Fibroblast of lung (primary cell): Measurements from ENCODE around the gene CBX8. TPM values are rescaled to one million over a fixed set of nuclear protein-coding genes. Genes with fewer than 3 reads are reported as not detected.

Experiments
- DNase-seq, 2 donors: peaks; one replicate each; pipeline versions ENCODE4 v3.0.0 to v3.0.0-alpha.2; 2010; ENCODE audit warnings: low read depth in 2 of 2
- H2AFZ ChIP-seq: 2 replicates; pipeline ENCODE4 v1.5.1; 2012; ENCODE audit warnings: low read length, control low read depth, inconsistent platforms
- H3K27ac ChIP-seq: 2 replicates; pipeline ENCODE4 v1.5.1; 2011; ENCODE audit warnings: low read length, control low read depth; ENCODE audit not compliant: insufficient read depth
- H3K27me3 ChIP-seq: 2 replicates; pipeline ENCODE4 v1.5.1; 2011; ENCODE audit warnings: mild to moderate bottlenecking, low read length; ENCODE audit not compliant: control insufficient read depth, insufficient read depth
- H3K36me3 ChIP-seq: 2 replicates; pipeline ENCODE4 v1.5.1; 2011; ENCODE audit warnings: low read length; ENCODE audit not compliant: control insufficient read depth, insufficient read depth
- H3K4me1 ChIP-seq: 2 replicates; pipeline ENCODE4 v1.5.1; 2011; ENCODE audit warnings: low read length; ENCODE audit not compliant: control insufficient read depth, insufficient read depth; ENCODE audit errors: extremely low read depth
- H3K4me2 ChIP-seq: 2 replicates; pipeline ENCODE4 v1.5.1; 2011; ENCODE audit warnings: low read length, control low read depth; ENCODE audit not compliant: insufficient read depth; ENCODE audit errors: extremely low read depth
- H3K4me3 ChIP-seq, 4 experiments: fragments of 200-600 bp in 1 of 4; sonication (generic) in 1 of 4; replicated peaks in 1 of 4; 2 replicates each; pipeline ENCODE4 v1.5.1; 2011 to 2016; ENCODE audit warnings: low read length in 4 of 4, low read depth in 3 of 4, mild to moderate bottlenecking in 3 of 4, control low read depth in 2 of 4, inconsistent platforms in 1 of 4, mixed read lengths in 1 of 4; ENCODE audit not compliant: insufficient read depth in 1 of 4; ENCODE audit errors: control extremely low read depth in 1 of 4
- H3K79me2 ChIP-seq: 2 replicates; pipeline ENCODE4 v1.5.1; 2012; ENCODE audit warnings: mild to moderate bottlenecking, low read length, inconsistent platforms; ENCODE audit not compliant: control insufficient read depth, insufficient read depth
- H3K9ac ChIP-seq: 2 replicates; pipeline ENCODE4 v1.5.1; 2011; ENCODE audit warnings: mild to moderate bottlenecking, low read length, control low read depth; ENCODE audit not compliant: insufficient read depth
- H3K9me3 ChIP-seq: 2 replicates; pipeline ENCODE4 v1.5.1; 2012; ENCODE audit warnings: low read depth, low read length; ENCODE audit not compliant: control insufficient read depth, insufficient read depth
- H4K20me1 ChIP-seq: 2 replicates; pipeline ENCODE4 v1.5.1; 2011; ENCODE audit warnings: low read length; ENCODE audit not compliant: control insufficient read depth, insufficient read depth; ENCODE audit errors: extremely low read depth
- EZH2 ChIP-seq: IDR thresholded peaks from 2 replicates; pipeline ENCODE4 v1.5.1; 2012; ENCODE audit warnings: low read length, control low read depth, mild to moderate bottlenecking; ENCODE audit errors: missing control alignments
- polyA plus RNA-seq, 2 donors: library from polyadenylated mRNA; depleted of rRNA in 1 of 2; stranded (reverse) in 1 of 2; unstranded in 1 of 2; fragments of >200 nt; gene quantifications; 2 replicates each; pipeline ENCODE4 v1.2.1, GENCODE V29; 2011 to 2012; ENCODE audit warnings: missing spikeins in 1 of 2
- total RNA-seq: library from RNA; depleted of rRNA; stranded (reverse); fragments of >200 nt; gene quantifications from 2 replicates; pipeline ENCODE4 v1.2.1, GENCODE V29; 2014
- TF ChIP-seq, protein P1 (sequence below), 2 donors: IDR thresholded peaks in 1 of 2; conservative IDR thresholded peaks in 1 of 2; 1 replicate in 1 of 2; 2 replicates in 1 of 2; pipeline ENCODE4 v1.5.1; 2011 to 2012; ENCODE audit warnings: low read length in 2 of 2, control low read depth in 1 of 2, inconsistent platforms in 1 of 2, low read depth in 1 of 2, mild to moderate bottlenecking in 1 of 2

Gene CBX8
- total and polyA plus RNA-seq, 2 donors (not counting 1 experiment from before 2014, with no cell fraction given): 0.19 to 4.0 TPM

DNA sequence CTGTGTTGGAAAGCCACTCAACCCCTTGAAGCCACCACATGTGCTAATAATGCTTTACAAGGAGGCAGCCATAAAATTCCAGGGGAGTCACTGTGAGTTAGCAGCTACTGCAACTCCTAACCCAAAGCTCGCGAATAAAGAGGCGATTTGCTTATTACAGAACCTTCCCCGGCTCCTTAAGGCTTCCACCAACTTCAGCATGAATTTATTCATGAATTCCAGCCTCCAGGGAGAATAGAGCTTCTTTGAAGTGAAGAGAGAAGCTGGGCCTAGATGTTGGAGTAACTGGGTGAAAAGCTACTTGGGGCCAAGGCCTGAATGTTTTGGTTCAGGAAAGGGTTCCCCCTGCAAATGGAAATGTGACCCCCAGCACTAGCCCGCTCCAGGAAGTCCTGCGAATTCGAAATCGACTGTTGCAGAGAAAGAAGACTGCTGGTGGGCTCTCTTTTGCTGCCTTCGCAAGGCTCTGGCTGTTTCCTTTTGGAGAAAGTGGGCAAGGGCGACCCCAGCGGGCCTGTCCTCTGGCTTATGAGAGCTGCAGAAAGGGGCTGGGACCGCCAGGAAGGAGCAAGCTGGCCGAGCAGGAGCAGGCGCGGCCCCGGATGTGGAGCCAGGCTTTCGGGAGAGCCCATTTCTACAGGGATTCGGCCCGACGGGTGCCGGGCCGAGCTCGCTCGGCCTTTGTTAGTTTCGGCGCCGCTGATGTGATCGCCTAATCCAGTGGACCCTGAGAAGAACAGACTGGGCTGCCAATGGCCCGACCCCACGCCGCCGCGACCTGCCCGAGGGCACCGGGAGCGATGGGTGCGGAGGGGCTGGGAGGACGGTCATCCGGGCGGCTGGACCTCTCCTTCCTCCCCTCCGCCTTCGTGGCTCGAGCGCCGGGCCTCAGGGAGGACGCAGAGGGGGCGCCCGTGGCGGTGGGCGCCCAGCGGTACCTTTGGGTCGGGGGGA lies 7.6 kb downstream of the CBX8 start:
- Histone ChIP-seq H3K27me3 (peaks cover 38% of the 10 kb centered on the region), H3K27ac (no peak overlapping the region), H3K79me2 (no peaks in the 10 kb centered on the region), H3K9me3 (no peaks in the 10 kb centered on the region), H4K20me1 (no peaks in the 10 kb centered on the region), H2AFZ (no peak overlapping the region), H3K4me2 (peak overlapping the region; percentile 19), H3K4me1 (peaks cover 4% of the 10 kb centered on the region), H3K9ac (no peak overlapping the region), H3K36me3 (no peaks in the 10 kb centered on the region), H3K4me3 (no peak overlapping the region)
- peak; percentile 58 for TF ChIP-seq EZH2
- TF ChIP-seq, protein P1, sequence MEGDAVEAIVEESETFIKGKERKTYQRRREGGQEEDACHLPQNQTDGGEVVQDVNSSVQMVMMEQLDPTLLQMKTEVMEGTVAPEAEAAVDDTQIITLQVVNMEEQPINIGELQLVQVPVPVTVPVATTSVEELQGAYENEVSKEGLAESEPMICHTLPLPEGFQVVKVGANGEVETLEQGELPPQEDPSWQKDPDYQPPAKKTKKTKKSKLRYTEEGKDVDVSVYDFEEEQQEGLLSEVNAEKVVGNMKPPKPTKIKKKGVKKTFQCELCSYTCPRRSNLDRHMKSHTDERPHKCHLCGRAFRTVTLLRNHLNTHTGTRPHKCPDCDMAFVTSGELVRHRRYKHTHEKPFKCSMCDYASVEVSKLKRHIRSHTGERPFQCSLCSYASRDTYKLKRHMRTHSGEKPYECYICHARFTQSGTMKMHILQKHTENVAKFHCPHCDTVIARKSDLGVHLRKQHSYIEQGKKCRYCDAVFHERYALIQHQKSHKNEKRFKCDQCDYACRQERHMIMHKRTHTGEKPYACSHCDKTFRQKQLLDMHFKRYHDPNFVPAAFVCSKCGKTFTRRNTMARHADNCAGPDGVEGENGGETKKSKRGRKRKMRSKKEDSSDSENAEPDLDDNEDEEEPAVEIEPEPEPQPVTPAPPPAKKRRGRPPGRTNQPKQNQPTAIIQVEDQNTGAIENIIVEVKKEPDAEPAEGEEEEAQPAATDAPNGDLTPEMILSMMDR (conservative IDR thresholded peaks at IDR 0.05 in 1 of 2, IDR thresholded peaks at IDR 0.05 in 1 of 2; ENCODE audit: low read depth in 1 of 2, low read length in 2 of 2): no peak
- DNase-seq: no peak

- no peak for TF ChIP-seq EZH2
- TF ChIP-seq, protein P1 (conservative IDR thresholded peaks at IDR 0.05 in 1 of 2, IDR thresholded peaks at IDR 0.05 in 1 of 2; ENCODE audit: low read depth in 1 of 2, low read length in 2 of 2): no peak
- H3K36me3 ChIP-seq: no peaks in the 10 kb centered on the region
- H4K20me1 ChIP-seq: no peaks in the 10 kb centered on the region
- no peak overlapping the region for H3K4me2 ChIP-seq
- H3K27ac ChIP-seq: no peak overlapping the region
- no peak overlapping the region for H3K9ac ChIP-seq
- H3K27me3 ChIP-seq: peaks cover 38% of the 10 kb centered on the region
- no peak overlapping the region for H2AFZ ChIP-seq
- no peaks in the 10 kb centered on the region for H3K79me2 ChIP-seq
- H3K4me1 ChIP-seq: peaks cover 4% of the 10 kb centered on the region
- no peak for DNase-seq
- no peaks in the 10 kb centered on the region for H3K9me3 ChIP-seq
- no peak overlapping the region for H3K4me3 ChIP-seq
Measured at GRCh38 chr17:79788455-79788854, 8.4 kb downstream of the CBX8 start.

- Histone ChIP-seq H3K9ac (no peak overlapping the region), H2AFZ (no peak overlapping the region), H3K4me3 (no peak overlapping the region), H3K36me3 (peaks cover 1% of the 10 kb centered on the region), H4K20me1 (no peaks in the 10 kb centered on the region), H3K4me2 (no peak overlapping the region), H3K9me3 (no peaks in the 10 kb centered on the region), H3K27me3 (peaks cover 35% of the 10 kb centered on the region), H3K79me2 (no peaks in the 10 kb centered on the region), H3K4me1 (no peaks in the 10 kb centered on the region), H3K27ac (no peak overlapping the region)
- TF ChIP-seq EZH2: no peak
- TF ChIP-seq, protein P1 (conservative IDR thresholded peaks at IDR 0.05 in 1 of 2, IDR thresholded peaks at IDR 0.05 in 1 of 2; ENCODE audit: low read depth in 1 of 2, low read length in 2 of 2): no peak
- no peak for DNase-seq
Measured at GRCh38 chr17:79786930-79787643, 9.8 kb downstream of the CBX8 start.
